Kidney glomerular epithelial cell (primary cell): Measurements from ENCODE around the gene SLC27A2.

ENCODE experiments used
- DNase-seq: peaks from one replicate; lab custom pipeline; 2025; lab: John Stamatoyannopoulos, UW

The SLC27A2 gene

DNA sequence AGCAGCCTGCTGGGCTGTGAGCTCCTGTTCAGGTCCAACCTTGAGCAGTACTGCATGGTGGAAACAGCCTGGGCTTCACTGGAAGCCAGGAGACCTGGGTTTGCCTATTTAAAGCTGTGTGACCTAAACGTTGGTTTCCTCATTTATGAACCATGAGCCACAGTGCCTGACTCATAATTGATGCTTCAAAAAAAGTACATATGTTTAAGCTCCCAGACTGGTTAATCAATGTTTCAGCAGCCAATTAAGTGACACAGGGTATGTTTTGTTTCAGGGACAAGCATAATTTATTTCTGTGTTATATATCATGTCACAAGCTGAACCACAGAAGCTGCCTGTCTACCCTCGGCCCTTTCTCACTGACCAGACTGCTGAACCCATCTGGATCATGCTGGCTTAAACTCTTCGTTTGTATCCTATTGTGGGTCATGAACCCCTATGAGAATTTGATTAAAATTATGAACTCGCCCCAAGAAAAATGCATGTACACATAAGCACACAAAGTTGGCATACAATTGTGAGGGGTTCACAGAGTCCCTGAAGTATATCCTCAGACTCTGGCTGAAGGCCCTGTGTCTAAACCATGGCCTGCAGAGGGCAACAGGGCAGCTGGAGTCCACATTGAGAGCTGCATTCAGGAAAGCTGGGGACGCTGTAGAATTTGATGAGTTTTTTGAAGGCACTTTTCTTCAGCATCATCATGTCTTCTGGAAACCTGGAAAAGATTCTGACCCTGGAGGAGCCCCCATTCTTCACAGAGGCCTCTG lies 59.9 kb downstream of the SLC27A2 start:
- no peak for DNase-seq

DNA sequence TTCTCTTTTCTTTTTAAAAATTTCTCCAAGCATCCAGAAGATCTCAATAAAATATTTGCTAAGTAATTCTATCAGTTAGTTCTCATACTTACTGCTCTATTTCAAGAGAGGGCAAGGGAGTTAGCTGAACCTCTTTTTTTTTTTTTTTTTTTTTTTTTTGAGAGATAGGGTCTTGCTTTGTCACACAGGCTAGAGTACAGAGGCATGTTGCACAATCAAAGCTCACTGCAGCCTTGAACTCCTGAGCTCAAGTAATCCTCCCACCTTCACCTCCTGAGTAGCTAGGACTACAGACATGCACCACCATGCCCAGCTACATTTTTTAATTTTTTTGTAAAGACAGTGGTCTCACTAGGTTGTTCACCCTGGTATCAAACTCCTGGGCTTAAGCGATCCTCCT lies 62.2 kb downstream of the SLC27A2 start:
- no peak for DNase-seq

- DNase-seq: no peak
Observed at GRCh38 chr15:50244959-50245624, 63.1 kb downstream of the SLC27A2 start.

- DNase-seq: no peak
Observed at GRCh38 chr15:50246631-50247030, 64.6 kb downstream of the SLC27A2 start.

GRCh38 chr15:50247819-50248655 lies 66.0 kb downstream of the SLC27A2 start:
- no peak for DNase-seq

GRCh38 chr15:50248994-50249582 lies 67.1 kb downstream of the SLC27A2 start:
- no peak for DNase-seq

DNA sequence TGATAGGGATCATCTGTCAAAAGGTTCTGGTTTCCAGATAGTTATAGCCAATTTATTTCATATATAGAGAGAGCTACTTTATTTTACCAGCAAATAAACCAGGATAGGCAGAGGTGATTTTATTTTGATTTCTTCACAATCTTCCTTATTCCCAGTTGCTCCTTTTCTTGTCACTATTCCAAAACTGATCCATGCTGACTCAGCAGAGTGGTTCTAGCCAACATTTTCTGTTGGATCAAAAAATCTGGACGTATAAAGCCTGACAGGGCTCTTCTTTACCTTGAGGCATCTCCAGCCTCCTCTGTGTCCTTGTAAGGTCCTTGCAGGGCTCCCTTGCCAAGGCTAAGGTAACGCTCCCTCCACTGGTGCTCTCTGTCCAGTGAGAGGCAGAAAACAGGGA lies 67.7 kb downstream of the SLC27A2 start:
- DNase-seq: no peak

GRCh38 chr15:50250760-50251394 lies 68.9 kb downstream of the SLC27A2 start:
- no peak for DNase-seq

GRCh38 chr15:50251638-50252182 lies 69.7 kb downstream of the SLC27A2 start:
- DNase-seq: no peak

- no peak for DNase-seq
Observed at GRCh38 chr15:50252556-50252955, 70.6 kb downstream of the SLC27A2 start.

- no peak for DNase-seq
Observed at GRCh38 chr15:50256188-50257041, 74.4 kb downstream of the SLC27A2 start.

GRCh38 chr15:50257332-50257731 lies 75.3 kb downstream of the SLC27A2 start:
- no peak for DNase-seq

DNA sequence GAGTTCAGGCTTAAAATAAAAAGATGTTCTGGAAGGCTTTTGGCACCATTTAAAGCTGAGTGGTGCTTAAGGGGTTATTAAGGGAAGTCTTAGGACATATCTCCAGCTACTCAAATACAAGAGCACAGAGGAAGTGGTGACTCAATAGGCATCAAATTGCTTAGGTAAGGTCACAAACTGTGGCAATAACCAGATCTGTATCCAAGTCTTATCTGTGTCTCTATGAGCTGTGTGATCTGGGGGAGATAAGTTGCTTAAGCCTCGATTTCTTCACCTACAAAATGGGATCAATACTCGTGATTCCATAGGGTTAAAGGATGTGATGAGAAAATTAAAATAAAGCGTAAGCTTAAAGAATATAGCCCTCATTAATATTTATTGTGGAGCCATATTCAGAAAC lies 75.9 kb downstream of the SLC27A2 start:
- no peak for DNase-seq

DNA sequence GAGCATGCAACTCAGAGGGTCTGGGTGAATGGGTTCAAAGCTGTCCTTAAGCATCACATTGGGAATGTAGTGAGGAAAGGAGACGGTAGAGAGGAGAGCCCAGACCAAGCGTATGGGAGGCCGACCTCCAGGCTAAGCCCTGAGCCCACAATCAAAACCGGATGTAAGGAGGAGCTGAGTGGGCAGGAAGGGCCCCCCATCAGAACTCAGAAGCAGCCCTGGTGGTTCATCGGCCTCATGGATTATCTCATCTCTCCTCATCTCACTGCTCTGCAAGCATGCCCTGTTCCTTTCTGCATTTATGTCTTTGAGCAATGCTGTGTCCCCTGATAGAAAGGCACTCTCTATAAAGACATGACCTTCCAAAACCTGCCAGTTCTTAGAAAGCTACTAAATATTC lies 77.3 kb downstream of the SLC27A2 start:
- no peak for DNase-seq

- DNase-seq: no peak
Observed at GRCh38 chr15:50260969-50261496, 79.0 kb downstream of the SLC27A2 start.

GRCh38 chr15:50261981-50262380 lies 80.0 kb downstream of the SLC27A2 start:
- no peak for DNase-seq

DNA sequence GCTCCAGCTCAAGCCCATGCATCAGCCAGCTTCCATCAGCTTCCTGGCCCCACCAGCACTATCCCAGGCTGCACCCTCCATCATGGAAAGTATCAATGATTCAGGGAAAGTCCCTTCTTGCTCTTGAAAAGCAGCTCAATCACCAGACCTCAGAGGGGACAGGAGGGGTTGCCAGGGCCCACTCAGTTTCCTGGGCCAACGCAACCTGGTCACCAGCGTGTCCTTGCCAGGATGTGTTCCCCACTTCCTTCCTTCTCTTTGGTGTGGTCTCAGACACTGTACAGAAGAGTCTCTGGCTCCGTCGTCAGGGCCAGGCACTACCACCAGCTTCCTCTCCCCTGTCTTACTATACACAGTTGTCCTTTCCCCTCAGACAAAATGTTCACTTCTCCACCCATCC lies 80.5 kb downstream of the SLC27A2 start:
- no peak for DNase-seq

GRCh38 chr15:50265620-50266019 lies 83.6 kb downstream of the SLC27A2 start, which contains the start of gene HDC:
Gene HDC, minus strand, starts transcription at chr15:50265726. Its CDS starts 103 bp downstream, at chr15:50265623.
- DNase-seq: no peak

GRCh38 chr15:50267577-50267976 lies 85.6 kb downstream of the SLC27A2 start:
- DNase-seq: no peak

- no peak for DNase-seq
Observed at GRCh38 chr15:50275091-50275490, 93.1 kb downstream of the SLC27A2 start.
